ENCODE measurements around the gene RHBDF2.

DNA sequence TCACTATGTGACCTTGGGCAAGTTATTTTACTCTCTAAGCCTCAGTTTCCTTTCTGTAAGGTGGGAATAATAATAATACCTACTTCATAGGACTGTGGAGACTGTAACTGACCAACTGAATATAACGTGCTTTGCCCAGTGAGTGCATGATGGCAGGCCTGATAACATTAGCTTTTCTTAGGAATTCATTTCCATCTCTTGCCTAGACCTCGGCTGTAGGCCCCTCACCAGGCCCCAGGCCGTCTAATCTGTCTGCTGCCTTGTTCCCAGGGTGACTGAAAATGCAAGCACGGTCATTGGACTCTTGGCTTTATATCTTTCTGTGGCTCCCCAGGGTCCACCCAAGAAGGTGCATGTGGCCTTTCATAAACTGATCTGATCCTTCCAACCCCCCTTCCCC lies 41.5 kb downstream of the RHBDF2 start:
- no peak for TF ChIP-seq POLR2A (IDR thresholded peaks at IDR 0.05)
- TF ChIP-seq, protein P1, sequence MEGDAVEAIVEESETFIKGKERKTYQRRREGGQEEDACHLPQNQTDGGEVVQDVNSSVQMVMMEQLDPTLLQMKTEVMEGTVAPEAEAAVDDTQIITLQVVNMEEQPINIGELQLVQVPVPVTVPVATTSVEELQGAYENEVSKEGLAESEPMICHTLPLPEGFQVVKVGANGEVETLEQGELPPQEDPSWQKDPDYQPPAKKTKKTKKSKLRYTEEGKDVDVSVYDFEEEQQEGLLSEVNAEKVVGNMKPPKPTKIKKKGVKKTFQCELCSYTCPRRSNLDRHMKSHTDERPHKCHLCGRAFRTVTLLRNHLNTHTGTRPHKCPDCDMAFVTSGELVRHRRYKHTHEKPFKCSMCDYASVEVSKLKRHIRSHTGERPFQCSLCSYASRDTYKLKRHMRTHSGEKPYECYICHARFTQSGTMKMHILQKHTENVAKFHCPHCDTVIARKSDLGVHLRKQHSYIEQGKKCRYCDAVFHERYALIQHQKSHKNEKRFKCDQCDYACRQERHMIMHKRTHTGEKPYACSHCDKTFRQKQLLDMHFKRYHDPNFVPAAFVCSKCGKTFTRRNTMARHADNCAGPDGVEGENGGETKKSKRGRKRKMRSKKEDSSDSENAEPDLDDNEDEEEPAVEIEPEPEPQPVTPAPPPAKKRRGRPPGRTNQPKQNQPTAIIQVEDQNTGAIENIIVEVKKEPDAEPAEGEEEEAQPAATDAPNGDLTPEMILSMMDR (IDR thresholded peaks at IDR 0.05), result no peak
